HepG2 (cell line): Measurements from ENCODE around the gene RNGTT. TPM values are rescaled to one million over a fixed set of nuclear protein-coding genes. Genes with fewer than 3 reads are reported as not detected.

Experiments
- ATAC-seq: fragments of 200-7000 bp; cut with Tn5 transposase; 3 replicates; pipeline ENCODE4 v1.9.1; 2020; ENCODE audit warnings: mild to moderate bottlenecking, moderate library complexity
- BruUV-seq: library from RNA; stranded (reverse); fragments of 400-500 nt; replicated peaks from 2 replicates; lab custom pipeline; 2021; lab: Mats Ljungman, UMichigan
- CTCF ChIA-PET: fragments of 300-600 bp; formaldehyde crosslinking; extraction: SDS; loops from one replicate; lab custom pipeline; 2021; ENCODE audit warnings: low total read pairs, inconsistent platforms, low intra/inter-chr PET ratio; lab: Yijun Ruan, JAX
- POLR2A ChIA-PET: fragments of 350-600 bp; sonication (Branson Sonifier 250); formaldehyde crosslinking; loops from one replicate; lab custom pipeline; 2020; ENCODE audit warnings: antibody characterized with exemption, inconsistent platforms; lab: Yijun Ruan, JAX
- DNase-seq: peaks from one replicate; pipeline ENCODE4 v3.0.0-alpha.2; 2015; ENCODE audit warnings: low spot score
- FAIRE-seq: peaks from 3 replicates; lab custom pipeline; 2011; peaks lifted over from hg19 to GRCh38; lab: Jason Lieb, UNC
- H2AFZ ChIP-seq: one replicate; pipeline ENCODE4 v1.6.1; 2011; ENCODE audit warnings: low read length, inconsistent platforms
- H3K27ac ChIP-seq: fragments of 300-600 bp; 3 replicates; pipeline ENCODE4 v1.8.0; 2011; ENCODE audit warnings: mixed run types, mild to moderate bottlenecking, mixed read lengths, low read length, inconsistent platforms; ENCODE audit not compliant: insufficient read depth; ENCODE audit errors: extremely low read length
- H3K27me3 ChIP-seq, 2 experiments: fragments of 200-600 bp in 1 of 2; 2 replicates in 1 of 2; 3 replicates in 1 of 2; pipeline versions ENCODE4 v1.6.0 to v1.8.0; 2011; ENCODE audit warnings: low read length in 2 of 2, mild to moderate bottlenecking in 2 of 2, moderate library complexity in 2 of 2, inconsistent platforms in 1 of 2; ENCODE audit not compliant: insufficient read depth in 2 of 2, control insufficient read depth in 1 of 2
- H3K36me3 ChIP-seq, 2 experiments: fragments of 200-600 bp in 1 of 2; replicated peaks in 1 of 2; 2 replicates in 1 of 2; 3 replicates in 1 of 2; pipeline versions ENCODE4 v1.5.1 to v1.8.0; 2011; ENCODE audit warnings: low read length in 2 of 2, inconsistent platforms in 1 of 2; ENCODE audit not compliant: insufficient read depth in 2 of 2, control insufficient read depth in 1 of 2
- H3K4me1 ChIP-seq: 2 replicates; pipeline ENCODE4 v1.5.1; 2012; ENCODE audit warnings: low read length, inconsistent platforms; ENCODE audit not compliant: insufficient read depth
- H3K4me2 ChIP-seq: 2 replicates; pipeline ENCODE4 v1.6.0; 2011; ENCODE audit warnings: low read depth, low read length, inconsistent platforms
- H3K4me3 ChIP-seq, 3 experiments: fragments of 200-600 bp in 1 of 3; sonication (generic), shearing (Covaris generic) in 1 of 3; replicated peaks in 1 of 3; 2 replicates each; pipeline ENCODE4 v1.5.1; 2011 to 2016; ENCODE audit warnings: low read length in 3 of 3, inconsistent platforms in 2 of 3, low read depth in 2 of 3, mild to moderate bottlenecking in 2 of 3, control low read depth in 1 of 3, mixed read lengths in 1 of 3; ENCODE audit not compliant: insufficient read depth in 1 of 3
- H3K79me2 ChIP-seq: one replicate; pipeline ENCODE4 v1.6.1; 2011; ENCODE audit warnings: low read length, inconsistent platforms; ENCODE audit not compliant: insufficient read depth
- H3K9ac ChIP-seq: 2 replicates; pipeline ENCODE4 v1.6.0; 2011; ENCODE audit warnings: mild to moderate bottlenecking, low read depth, low read length, inconsistent platforms; ENCODE audit not compliant: insufficient read depth
- H3K9me3 ChIP-seq: 2 replicates; pipeline ENCODE4 v1.5.1; 2012; ENCODE audit warnings: mild to moderate bottlenecking, low read length
- H4K20me1 ChIP-seq: 2 replicates; pipeline ENCODE4 v1.6.0; 2011; ENCODE audit warnings: inconsistent platforms, mild to moderate bottlenecking, low read length, moderate library complexity; ENCODE audit not compliant: insufficient read depth
- ARID5B ChIP-seq: IDR thresholded peaks from 2 replicates; pipeline ENCODE4 v1.4.0; 2020; ENCODE audit warnings: mild to moderate bottlenecking, missing genetic modification reagents
- NRL ChIP-seq: sonication (generic); formaldehyde crosslinking; IDR thresholded peaks from 2 replicates; pipeline ENCODE4 v1.5.0; 2020; ENCODE audit warnings: missing genetic modification reagents, mild to moderate bottlenecking, moderate library complexity, borderline replicate concordance
- RARG ChIP-seq: sonication (generic); formaldehyde crosslinking; IDR thresholded peaks from 2 replicates; pipeline ENCODE4 v1.4.0; 2020; ENCODE audit warnings: low read depth, mild to moderate bottlenecking, missing genetic modification reagents
- SALL2 ChIP-seq: sonication (generic); formaldehyde crosslinking; IDR thresholded peaks from 2 replicates; pipeline ENCODE4 v1.8.1; 2023; ENCODE audit warnings: mild to moderate bottlenecking, missing genetic modification reagents, inconsistent platforms
- SMARCC2 ChIP-seq: fragments of 450-650 bp; IDR thresholded peaks from 2 replicates; pipeline ENCODE4 v1.6.1; 2017; ENCODE audit warnings: antibody characterized with exemption, mild to moderate bottlenecking
- SNAPC2 ChIP-seq: sonication (generic); formaldehyde crosslinking; IDR thresholded peaks from 2 replicates; pipeline ENCODE4 v1.8.1; 2022; ENCODE audit warnings: mild to moderate bottlenecking, missing genetic modification reagents
- ZMYM4 ChIP-seq: sonication (generic); formaldehyde crosslinking; IDR thresholded peaks from 2 replicates; pipeline ENCODE4 v1.8.1; 2023; ENCODE audit warnings: mild to moderate bottlenecking, missing genetic modification reagents
- ZNF121 ChIP-seq: sonication (generic); formaldehyde crosslinking; IDR thresholded peaks from 2 replicates; pipeline ENCODE4 v1.5.0; 2020; ENCODE audit warnings: mild to moderate bottlenecking, missing genetic modification reagents
- ZNF770 ChIP-seq: sonication (generic); formaldehyde crosslinking; IDR thresholded peaks from 2 replicates; pipeline ENCODE4 v1.5.0; 2020; ENCODE audit warnings: mild to moderate bottlenecking, missing genetic modification reagents
- WGBS: methylation state at CpG from one replicate; pipeline ENCODE4 v1.1.6; 2017; ENCODE audit warnings: low lambda C conversion rate; 5-methylcytosine and 5-hydroxymethylcytosine counted together
- in situ Hi-C: cut with HindIII; loops from 2 replicates; pipeline ENCODE4 v1.10.0; 2017; ENCODE audit warnings: low pct_unique_long_range_greater_than_20kb; ENCODE audit not compliant: extremely low pct_ligation_motif_present
- intact Hi-C: fragments of 100-400 bp; cut with micrococcal nuclease; formaldehyde crosslinking; loops from one replicate; pipeline ENCODE4 v1.10.0; 2022; ENCODE audit not compliant: unreplicated experiment
- polyA plus RNA-seq, 8 experiments: library from polyadenylated mRNA; depleted of rRNA in 3 of 8; stranded (reverse) in 7 of 8; unstranded in 1 of 8; fragments of >200 nt; fragmentation: Illumina TruSeq in 4 of 8; extraction: Trizol in 4 of 8; gene quantifications; 2 replicates each; pipeline versions ENCODE4 v1.2.1 to v1.2.3, GENCODE V29; 2011 to 2016; ENCODE audit warnings: low read depth in 4 of 8, missing spikeins in 1 of 8, mixed read lengths in 1 of 8; ENCODE audit not compliant: insufficient read depth in 1 of 8
- total RNA-seq, 5 experiments: library from RNA; depleted of rRNA; stranded (reverse); fragments of >200 nt; fragmentation: Illumina TruSeq; extraction: Trizol; gene quantifications; 2 replicates each; pipeline ENCODE4 v1.2.3, GENCODE V29; 2016; ENCODE audit warnings: low read depth in 1 of 5
- TF ChIP-seq, protein P1 (sequence below): sonication (generic); formaldehyde crosslinking; IDR thresholded peaks from 2 replicates; pipeline ENCODE4 v1.4.0; 2020; ENCODE audit warnings: missing genetic modification reagents, borderline replicate concordance
- TF ChIP-seq, protein P2 (sequence below): sonication (generic); formaldehyde crosslinking; IDR thresholded peaks from 2 replicates; pipeline ENCODE4 v1.9.0; 2021; ENCODE audit warnings: missing genetic modification reagents, borderline replicate concordance

Gene RNGTT
- total and polyA plus RNA-seq, 2 of the 13 experiments (the other 11 are each of a cell fraction or from before 2014, with no cell fraction given): 6.0 to 22.6 TPM

DNA sequence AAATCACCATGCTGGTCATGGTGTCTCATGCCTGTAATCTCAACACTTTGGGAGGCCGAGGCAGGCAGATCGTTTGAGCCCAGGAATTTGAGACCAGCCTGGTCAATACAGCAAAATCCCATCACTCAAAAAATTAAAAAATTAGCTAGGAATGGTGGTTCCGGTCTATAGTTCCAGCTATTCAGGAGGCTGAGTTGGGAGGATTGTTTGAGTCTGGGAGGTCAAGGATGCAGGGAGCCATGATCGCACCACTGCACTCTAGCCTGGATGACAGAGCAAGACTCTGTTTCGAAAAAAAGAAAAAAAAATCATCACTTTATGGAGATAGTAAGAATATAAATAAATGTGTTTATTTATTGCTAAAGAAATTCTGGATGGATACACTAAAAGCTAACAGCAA lies 124.1 kb downstream of the RNGTT start:
- POLR2A ChIA-PET: no interaction called here
- CTCF ChIA-PET: no interaction called here
- in situ Hi-C loops: no loop called here
- Histone ChIP-seq H3K4me1 (peaks cover 50% of the 10 kb centered on the region), H3K27me3 (no peaks in the 10 kb centered on the region), H3K4me2 (no peak overlapping the region), H4K20me1 (no peaks in the 10 kb centered on the region), H3K9ac (no peak overlapping the region), H3K79me2 (peaks cover 2% of the 10 kb centered on the region), H3K27ac (no peak overlapping the region), H3K9me3 (no peaks in the 10 kb centered on the region), H3K4me3 (no peak overlapping the region), H2AFZ (no peak overlapping the region), H3K36me3 (0 out of 5 replicates have a peak, but pooled peaks cover 0 to 2% of the 10 kb centered on the region in 2 experiments)
- no peak for DNase-seq
- FAIRE-seq: no peak
- no peak for ATAC-seq
- intact Hi-C loops: no loop called here
- BruUV-seq: no TSS peak
- 97% methylated on average over 5 of the region's 5 CpGs for WGBS
- TF ChIP-seq, protein P1, sequence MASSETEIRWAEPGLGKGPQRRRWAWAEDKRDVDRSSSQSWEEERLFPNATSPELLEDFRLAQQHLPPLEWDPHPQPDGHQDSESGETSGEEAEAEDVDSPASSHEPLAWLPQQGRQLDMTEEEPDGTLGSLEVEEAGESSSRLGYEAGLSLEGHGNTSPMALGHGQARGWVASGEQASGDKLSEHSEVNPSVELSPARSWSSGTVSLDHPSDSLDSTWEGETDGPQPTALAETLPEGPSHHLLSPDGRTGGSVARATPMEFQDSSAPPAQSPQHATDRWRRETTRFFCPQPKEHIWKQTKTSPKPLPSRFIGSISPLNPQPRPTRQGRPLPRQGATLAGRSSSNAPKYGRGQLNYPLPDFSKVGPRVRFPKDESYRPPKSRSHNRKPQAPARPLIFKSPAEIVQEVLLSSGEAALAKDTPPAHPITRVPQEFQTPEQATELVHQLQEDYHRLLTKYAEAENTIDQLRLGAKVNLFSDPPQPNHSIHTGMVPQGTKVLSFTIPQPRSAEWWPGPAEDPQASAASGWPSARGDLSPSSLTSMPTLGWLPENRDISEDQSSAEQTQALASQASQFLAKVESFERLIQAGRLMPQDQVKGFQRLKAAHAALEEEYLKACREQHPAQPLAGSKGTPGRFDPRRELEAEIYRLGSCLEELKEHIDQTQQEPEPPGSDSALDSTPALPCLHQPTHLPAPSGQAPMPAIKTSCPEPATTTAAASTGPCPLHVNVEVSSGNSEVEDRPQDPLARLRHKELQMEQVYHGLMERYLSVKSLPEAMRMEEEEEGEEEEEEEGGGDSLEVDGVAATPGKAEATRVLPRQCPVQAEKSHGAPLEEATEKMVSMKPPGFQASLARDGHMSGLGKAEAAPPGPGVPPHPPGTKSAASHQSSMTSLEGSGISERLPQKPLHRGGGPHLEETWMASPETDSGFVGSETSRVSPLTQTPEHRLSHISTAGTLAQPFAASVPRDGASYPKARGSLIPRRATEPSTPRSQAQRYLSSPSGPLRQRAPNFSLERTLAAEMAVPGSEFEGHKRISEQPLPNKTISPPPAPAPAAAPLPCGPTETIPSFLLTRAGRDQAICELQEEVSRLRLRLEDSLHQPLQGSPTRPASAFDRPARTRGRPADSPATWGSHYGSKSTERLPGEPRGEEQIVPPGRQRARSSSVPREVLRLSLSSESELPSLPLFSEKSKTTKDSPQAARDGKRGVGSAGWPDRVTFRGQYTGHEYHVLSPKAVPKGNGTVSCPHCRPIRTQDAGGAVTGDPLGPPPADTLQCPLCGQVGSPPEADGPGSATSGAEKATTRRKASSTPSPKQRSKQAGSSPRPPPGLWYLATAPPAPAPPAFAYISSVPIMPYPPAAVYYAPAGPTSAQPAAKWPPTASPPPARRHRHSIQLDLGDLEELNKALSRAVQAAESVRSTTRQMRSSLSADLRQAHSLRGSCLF (CRISPR knock-in tag): no peak
- TF ChIP-seq ZMYM4 (CRISPR knock-in tag) (peak; percentile 28; the same call in 1 of the 2 replicates), ZNF770 (CRISPR knock-in tag) (peak; percentile 91), NRL (no peak), SMARCC2 (no peak), SNAPC2 (no peak), RARG (no peak), ARID5B (CRISPR knock-in tag) (no peak), ZNF121 (CRISPR knock-in tag) (no peak), SALL2 (CRISPR knock-in tag) (no peak)
- TF ChIP-seq, protein P2, sequence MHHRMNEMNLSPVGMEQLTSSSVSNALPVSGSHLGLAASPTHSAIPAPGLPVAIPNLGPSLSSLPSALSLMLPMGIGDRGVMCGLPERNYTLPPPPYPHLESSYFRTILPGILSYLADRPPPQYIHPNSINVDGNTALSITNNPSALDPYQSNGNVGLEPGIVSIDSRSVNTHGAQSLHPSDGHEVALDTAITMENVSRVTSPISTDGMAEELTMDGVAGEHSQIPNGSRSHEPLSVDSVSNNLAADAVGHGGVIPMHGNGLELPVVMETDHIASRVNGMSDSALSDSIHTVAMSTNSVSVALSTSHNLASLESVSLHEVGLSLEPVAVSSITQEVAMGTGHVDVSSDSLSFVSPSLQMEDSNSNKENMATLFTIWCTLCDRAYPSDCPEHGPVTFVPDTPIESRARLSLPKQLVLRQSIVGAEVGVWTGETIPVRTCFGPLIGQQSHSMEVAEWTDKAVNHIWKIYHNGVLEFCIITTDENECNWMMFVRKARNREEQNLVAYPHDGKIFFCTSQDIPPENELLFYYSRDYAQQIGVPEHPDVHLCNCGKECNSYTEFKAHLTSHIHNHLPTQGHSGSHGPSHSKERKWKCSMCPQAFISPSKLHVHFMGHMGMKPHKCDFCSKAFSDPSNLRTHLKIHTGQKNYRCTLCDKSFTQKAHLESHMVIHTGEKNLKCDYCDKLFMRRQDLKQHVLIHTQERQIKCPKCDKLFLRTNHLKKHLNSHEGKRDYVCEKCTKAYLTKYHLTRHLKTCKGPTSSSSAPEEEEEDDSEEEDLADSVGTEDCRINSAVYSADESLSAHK (CRISPR knock-in tag): no peak
